DND-41 (cell line): ENCODE measurements around the gene WNK2.

Experiments
- EZH2 ChIP-seq: IDR thresholded peaks from 3 replicates; pipeline ENCODE4 v1.6.1; 2012; ENCODE audit warnings: borderline replicate concordance, low read depth, mild to moderate bottlenecking, moderate library complexity, low read length, inconsistent platforms; ENCODE audit not compliant: severe bottlenecking
- TF ChIP-seq, protein P1 (sequence below): IDR thresholded peaks from 2 replicates; pipeline ENCODE4 v1.5.1; 2012; ENCODE audit warnings: borderline replicate concordance, low read length, moderate library complexity, mild to moderate bottlenecking; ENCODE audit not compliant: poor library complexity, severe bottlenecking; ENCODE audit errors: extremely low read depth

DNA sequence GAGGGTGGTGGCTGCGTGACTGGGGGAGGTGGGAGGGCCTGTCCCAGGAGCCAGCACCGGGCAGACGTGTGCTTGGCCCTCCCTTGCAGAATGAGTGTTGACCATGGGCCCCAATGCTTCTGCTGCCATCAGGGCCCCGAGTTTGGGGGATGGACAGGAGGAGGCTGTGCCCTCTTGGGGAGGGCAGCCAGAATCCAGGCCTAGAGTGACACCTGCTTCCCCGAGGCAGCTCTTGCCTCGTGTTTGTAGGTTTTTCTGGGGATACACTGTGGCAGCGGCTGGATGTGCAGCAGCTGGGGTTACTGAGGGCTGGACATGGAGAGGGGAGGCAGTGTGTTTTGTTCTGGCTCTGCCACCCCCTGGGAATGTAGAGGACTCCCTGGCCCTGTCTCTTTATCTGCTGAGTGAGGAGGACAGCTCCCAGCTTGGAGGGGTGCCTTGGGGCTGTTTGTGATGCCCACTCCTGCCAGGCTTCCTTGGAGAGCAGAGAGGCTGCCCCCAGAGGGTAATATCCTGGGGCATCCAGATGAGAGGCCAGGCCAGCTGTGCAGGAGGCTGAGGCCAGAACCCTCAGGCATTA lies 22.7 kb downstream of the WNK2 start:
- TF ChIP-seq, protein P1, sequence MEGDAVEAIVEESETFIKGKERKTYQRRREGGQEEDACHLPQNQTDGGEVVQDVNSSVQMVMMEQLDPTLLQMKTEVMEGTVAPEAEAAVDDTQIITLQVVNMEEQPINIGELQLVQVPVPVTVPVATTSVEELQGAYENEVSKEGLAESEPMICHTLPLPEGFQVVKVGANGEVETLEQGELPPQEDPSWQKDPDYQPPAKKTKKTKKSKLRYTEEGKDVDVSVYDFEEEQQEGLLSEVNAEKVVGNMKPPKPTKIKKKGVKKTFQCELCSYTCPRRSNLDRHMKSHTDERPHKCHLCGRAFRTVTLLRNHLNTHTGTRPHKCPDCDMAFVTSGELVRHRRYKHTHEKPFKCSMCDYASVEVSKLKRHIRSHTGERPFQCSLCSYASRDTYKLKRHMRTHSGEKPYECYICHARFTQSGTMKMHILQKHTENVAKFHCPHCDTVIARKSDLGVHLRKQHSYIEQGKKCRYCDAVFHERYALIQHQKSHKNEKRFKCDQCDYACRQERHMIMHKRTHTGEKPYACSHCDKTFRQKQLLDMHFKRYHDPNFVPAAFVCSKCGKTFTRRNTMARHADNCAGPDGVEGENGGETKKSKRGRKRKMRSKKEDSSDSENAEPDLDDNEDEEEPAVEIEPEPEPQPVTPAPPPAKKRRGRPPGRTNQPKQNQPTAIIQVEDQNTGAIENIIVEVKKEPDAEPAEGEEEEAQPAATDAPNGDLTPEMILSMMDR: no peak
- no peak for TF ChIP-seq EZH2
